ENCODE measurements around the gene WDR46.

The WDR46 gene

GRCh38 chr6:33288921-33289783, at the start of gene WDR46, which contains the start of gene PFDN6:
Gene WDR46, minus strand, starts transcription at chr6:33289239. Its CDS starts 69 bp downstream, at chr6:33289170.
Gene PFDN6, plus strand, starts transcription at chr6:33289601. Its CDS starts 256 bp downstream, at chr6:33289857.
- DNase-seq, result peak; percentile 64

GRCh38 chr6:33336495-33336894, 47.5 kb upstream of the WDR46 start:
- DNase-seq, result no peak

- DNase-seq, result no peak
Measured at GRCh38 chr6:33335916-33336315, 46.9 kb upstream of the WDR46 start.

- DNase-seq, result no peak
Measured at GRCh38 chr6:33333666-33334065, 44.6 kb upstream of the WDR46 start.

- DNase-seq, result no peak
Measured at GRCh38 chr6:33330736-33331135, 41.7 kb upstream of the WDR46 start.

- DNase-seq, result no peak
Measured at GRCh38 chr6:33329058-33329457, 40.0 kb upstream of the WDR46 start.

GRCh38 chr6:33324125-33324524, 35.1 kb upstream of the WDR46 start:
- no peak for DNase-seq

GRCh38 chr6:33323623-33323948, 34.5 kb upstream of the WDR46 start:
- DNase-seq, result peak; percentile 52

- DNase-seq, result no peak
Measured at GRCh38 chr6:33321227-33321626, 32.2 kb upstream of the WDR46 start.

GRCh38 chr6:33320315-33321181, 31.5 kb upstream of the WDR46 start:
- DNase-seq, result no peak

GRCh38 chr6:33319939-33320314, 30.9 kb upstream of the WDR46 start:
- no peak for DNase-seq

GRCh38 chr6:33318426-33319073, 29.5 kb upstream of the WDR46 start:
- DNase-seq, result no peak

GRCh38 chr6:33317669-33318425, 28.8 kb upstream of the WDR46 start, which contains the start of gene ZBTB22:
Gene ZBTB22, minus strand, starts transcription at chr6:33317744. Its CDS starts 828 bp downstream, at chr6:33316916.
- DNase-seq, result peak; percentile 92

GRCh38 chr6:33317419-33317668, 28.3 kb upstream of the WDR46 start:
- no peak for DNase-seq

GRCh38 chr6:33316603-33317418, 27.8 kb upstream of the WDR46 start:
- DNase-seq, result no peak

- DNase-seq, result no peak
Measured at GRCh38 chr6:33315793-33316602, 27.0 kb upstream of the WDR46 start.

- no peak for DNase-seq
Measured at GRCh38 chr6:33314943-33315792, 26.1 kb upstream of the WDR46 start.

GRCh38 chr6:33314515-33314942, 25.5 kb upstream of the WDR46 start:
- DNase-seq, result no peak

- peak; percentile 2 for DNase-seq
Measured at GRCh38 chr6:33313709-33314514, 24.9 kb upstream of the WDR46 start, which contains the start of gene TAPBP. Gene TAPBP, minus strand, starts transcription at chr6:33314078. Its CDS starts 37 bp downstream, at chr6:33314041.

Data from NCI-H1092 (cell line).